ENCODE measurements around the gene WIPF2. TPM values are rescaled to one million over a fixed set of nuclear protein-coding genes. Genes with fewer than 3 reads are reported as not detected.

The WIPF2 gene
- total and polyA plus RNA-seq, 2 experiments from 2014 or later: 9.2 TPM

- TF ChIP-seq NANOG (IDR thresholded peaks at IDR 0.05; ENCODE audit: borderline replicate concordance) (no peak), CTCF (conservative IDR thresholded peaks at IDR 0.05; ENCODE audit: low read depth in 2 of 2) (no peak), POLR2AphosphoS5 (IDR thresholded peaks at IDR 0.05; ENCODE audit: low read depth) (no peak), CREB1 (CRISPR knock-in tag; IDR thresholded peaks at IDR 0.05; ENCODE audit: low read depth) (no peak)
- no peak overlapping the region for H3K27ac ChIP-seq (ENCODE audit: low read depth)
- peaks cover 17% of the 10 kb centered on the region for H3K4me1 ChIP-seq (ENCODE audit: insufficient read depth)
- Mint-ChIP-seq H3K36me3 (ENCODE audit: low read depth) (peaks cover 50% of the 10 kb centered on the region), H3K9me3 (no peaks in the 10 kb centered on the region), H3K27ac (no peak overlapping the region), H3K27me3 (ENCODE audit: insufficient read depth, low read depth, poor library complexity) (no peaks in the 10 kb centered on the region), H3K4me1 (peaks cover 25% of the 10 kb centered on the region), H3K4me3 (no peak overlapping the region)
- no peaks in the 10 kb centered on the region for H3K9me2 ChIP-seq (ENCODE audit: insufficient read depth)
- peaks cover 12% of the 10 kb centered on the region for H3K36me3 ChIP-seq (ENCODE audit: insufficient read depth)
- peaks cover 3% of the 10 kb centered on the region; the same call in 1 of the 2 replicates for H3F3A ChIP-seq (replicated peaks; ENCODE audit: low read depth)
- no peak overlapping the region for H3K4me2 ChIP-seq
- no peaks in the 10 kb centered on the region for H3K79me2 ChIP-seq (replicated peaks; ENCODE audit: insufficient read depth)
- H3K27me3 ChIP-seq (ENCODE audit: insufficient read depth): no peaks in the 10 kb centered on the region
- H3K4me3 ChIP-seq: no peak overlapping the region
- no peaks in the 10 kb centered on the region; the same call in 1 of the 2 replicates for H4K20me1 ChIP-seq (replicated peaks; ENCODE audit: insufficient read depth)
- H2AFZ ChIP-seq: no peak overlapping the region
- no peak for DNase-seq (ENCODE audit: low spot score)
- ATAC-seq: no peak
Measured at GRCh38 chr17:40279402-40279801, 60.3 kb downstream of the WIPF2 start.

- no peaks in the 10 kb centered on the region for H3K79me2 ChIP-seq (replicated peaks; ENCODE audit: insufficient read depth)
- TF ChIP-seq ZNF114 (CRISPR knock-in tag; IDR thresholded peaks at IDR 0.05) (no peak), ZNF462 (CRISPR knock-in tag; IDR thresholded peaks at IDR 0.05) (0 out of 2 replicates have a peak, but pooled peaks have one; percentile 5)
- ATAC-seq (peak; percentile 95), DNase-seq (ENCODE audit: low spot score) (peak; percentile 93)
- H3K4me2 ChIP-seq: peak overlapping the region; percentile 48; the same call in 1 of the 2 replicates
- no peaks in the 10 kb centered on the region for H3K9me2 ChIP-seq (ENCODE audit: insufficient read depth)
- H3K27me3 ChIP-seq (ENCODE audit: insufficient read depth): no peaks in the 10 kb centered on the region
- peak overlapping the region; percentile 94 for H3K27ac Mint-ChIP-seq
- no peak overlapping the region for H3K4me3 Mint-ChIP-seq
- peaks cover 2% of the 10 kb centered on the region for H3K27me3 Mint-ChIP-seq (ENCODE audit: insufficient read depth, low read depth, poor library complexity)
- peaks cover 12% of the 10 kb centered on the region for H3K36me3 ChIP-seq (ENCODE audit: insufficient read depth)
- H3F3A ChIP-seq (replicated peaks; ENCODE audit: low read depth): peaks cover 3% of the 10 kb centered on the region; the same call in 1 of the 2 replicates
- peaks cover 35% of the 10 kb centered on the region for H3K36me3 Mint-ChIP-seq (ENCODE audit: low read depth)
- H3K27ac ChIP-seq (ENCODE audit: low read depth): peak overlapping the region; percentile 91
- H3K9me3 Mint-ChIP-seq: no peaks in the 10 kb centered on the region
- no peak overlapping the region for H3K4me3 ChIP-seq
- H3K4me1 ChIP-seq (ENCODE audit: insufficient read depth): peaks cover 17% of the 10 kb centered on the region
- H4K20me1 ChIP-seq (replicated peaks; ENCODE audit: insufficient read depth): no peaks in the 10 kb centered on the region
- H3K4me1 Mint-ChIP-seq: peaks cover 25% of the 10 kb centered on the region
- no peak overlapping the region for H2AFZ ChIP-seq
Measured at GRCh38 chr17:40281663-40282062, 62.6 kb downstream of the WIPF2 start.
